Measurements from ENCODE around the gene PEX3. TPM values are rescaled to one million over a fixed set of nuclear protein-coding genes. Genes with fewer than 3 reads are reported as not detected.

PEX3 gene
- total RNA-seq, 1 donor from 2014 or later = 13.2 TPM

GRCh38 chr6:143485967-143486366, 35.4 kb downstream of the PEX3 start:
- Mint-ChIP-seq H3K9me3 (ENCODE audit: low read depth) (no peaks in the 10 kb centered on the region), H3K27ac (ENCODE audit: unreplicated experiment) (no peak overlapping the region), H3K4me3 (ENCODE audit: unreplicated experiment) (no peak overlapping the region), H3K27me3 (ENCODE audit: low read depth) (no peaks in the 10 kb centered on the region), H3K36me3 (ENCODE audit: low read depth) (peaks cover 2% of the 10 kb centered on the region), H3K4me1 (ENCODE audit: low read depth) (no peaks in the 10 kb centered on the region)
- TF ChIP-seq, protein P1, sequence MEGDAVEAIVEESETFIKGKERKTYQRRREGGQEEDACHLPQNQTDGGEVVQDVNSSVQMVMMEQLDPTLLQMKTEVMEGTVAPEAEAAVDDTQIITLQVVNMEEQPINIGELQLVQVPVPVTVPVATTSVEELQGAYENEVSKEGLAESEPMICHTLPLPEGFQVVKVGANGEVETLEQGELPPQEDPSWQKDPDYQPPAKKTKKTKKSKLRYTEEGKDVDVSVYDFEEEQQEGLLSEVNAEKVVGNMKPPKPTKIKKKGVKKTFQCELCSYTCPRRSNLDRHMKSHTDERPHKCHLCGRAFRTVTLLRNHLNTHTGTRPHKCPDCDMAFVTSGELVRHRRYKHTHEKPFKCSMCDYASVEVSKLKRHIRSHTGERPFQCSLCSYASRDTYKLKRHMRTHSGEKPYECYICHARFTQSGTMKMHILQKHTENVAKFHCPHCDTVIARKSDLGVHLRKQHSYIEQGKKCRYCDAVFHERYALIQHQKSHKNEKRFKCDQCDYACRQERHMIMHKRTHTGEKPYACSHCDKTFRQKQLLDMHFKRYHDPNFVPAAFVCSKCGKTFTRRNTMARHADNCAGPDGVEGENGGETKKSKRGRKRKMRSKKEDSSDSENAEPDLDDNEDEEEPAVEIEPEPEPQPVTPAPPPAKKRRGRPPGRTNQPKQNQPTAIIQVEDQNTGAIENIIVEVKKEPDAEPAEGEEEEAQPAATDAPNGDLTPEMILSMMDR (IDR thresholded peaks at IDR 0.05) = no peak
- no peak for DNase-seq (ENCODE audit: low spot score)

DNA sequence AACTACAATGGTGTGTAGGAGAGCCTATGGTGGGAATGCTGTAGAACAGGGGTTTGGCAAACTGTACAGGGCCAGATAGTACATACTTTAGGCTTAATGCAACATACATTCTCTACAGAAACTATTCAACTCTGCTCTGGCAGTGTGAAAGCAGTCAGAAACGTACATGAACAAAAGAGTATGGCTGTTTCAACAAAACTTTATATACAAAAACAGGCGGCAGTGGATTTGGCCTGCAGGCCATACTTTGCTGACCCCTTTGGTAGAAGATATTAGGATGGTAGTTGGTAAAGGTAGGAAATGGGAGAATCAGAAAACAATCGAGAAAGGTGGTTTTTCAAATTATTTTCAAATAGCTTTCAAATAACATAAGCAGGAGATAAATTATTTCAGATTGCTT, 36.1 kb downstream of the PEX3 start:
- Mint-ChIP-seq H3K27me3 (ENCODE audit: low read depth) (no peaks in the 10 kb centered on the region), H3K4me1 (ENCODE audit: low read depth) (no peaks in the 10 kb centered on the region), H3K4me3 (ENCODE audit: unreplicated experiment) (no peak overlapping the region), H3K27ac (ENCODE audit: unreplicated experiment) (no peak overlapping the region), H3K36me3 (ENCODE audit: low read depth) (peaks cover 2% of the 10 kb centered on the region), H3K9me3 (ENCODE audit: low read depth) (no peaks in the 10 kb centered on the region)
- no peak for DNase-seq (ENCODE audit: low spot score)
- TF ChIP-seq, protein P1 (IDR thresholded peaks at IDR 0.05) = no peak

DNA sequence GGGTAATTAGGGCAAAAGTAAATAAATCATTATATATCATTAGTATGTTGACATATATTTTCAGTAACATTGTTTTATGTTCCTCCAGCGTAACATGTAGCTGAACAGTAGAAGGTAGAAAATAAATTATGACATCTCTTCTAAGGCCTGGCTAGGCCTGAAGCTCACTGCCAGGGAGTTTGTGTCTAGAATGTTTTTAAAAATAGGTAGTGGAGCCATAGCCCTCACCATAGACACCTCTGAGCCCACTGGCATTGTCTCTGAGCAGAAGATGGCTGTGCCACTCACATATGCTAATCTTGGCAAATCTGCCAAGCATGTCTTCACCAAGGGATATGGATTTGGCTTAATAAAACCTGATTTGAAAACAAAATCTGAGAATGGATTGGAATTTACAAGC, 39.6 kb downstream of the PEX3 start:
- Mint-ChIP-seq H3K9me3 (ENCODE audit: low read depth) (no peaks in the 10 kb centered on the region), H3K27ac (ENCODE audit: unreplicated experiment) (no peak overlapping the region), H3K36me3 (ENCODE audit: low read depth) (peaks cover 3% of the 10 kb centered on the region), H3K27me3 (ENCODE audit: low read depth) (no peaks in the 10 kb centered on the region), H3K4me3 (ENCODE audit: unreplicated experiment) (no peak overlapping the region), H3K4me1 (ENCODE audit: low read depth) (no peaks in the 10 kb centered on the region)
- TF ChIP-seq, protein P1 (IDR thresholded peaks at IDR 0.05) = no peak
- DNase-seq (ENCODE audit: low spot score) = no peak

GRCh38 chr6:143490775-143491174, 40.2 kb downstream of the PEX3 start:
- Mint-ChIP-seq H3K27me3 (ENCODE audit: low read depth) (no peaks in the 10 kb centered on the region), H3K9me3 (ENCODE audit: low read depth) (no peaks in the 10 kb centered on the region), H3K4me3 (ENCODE audit: unreplicated experiment) (no peak overlapping the region), H3K36me3 (ENCODE audit: low read depth) (peaks cover 5% of the 10 kb centered on the region), H3K27ac (ENCODE audit: unreplicated experiment) (no peak overlapping the region), H3K4me1 (ENCODE audit: low read depth) (no peaks in the 10 kb centered on the region)
- no peak for DNase-seq (ENCODE audit: low spot score)
- TF ChIP-seq, protein P1 (IDR thresholded peaks at IDR 0.05) = no peak

DNA sequence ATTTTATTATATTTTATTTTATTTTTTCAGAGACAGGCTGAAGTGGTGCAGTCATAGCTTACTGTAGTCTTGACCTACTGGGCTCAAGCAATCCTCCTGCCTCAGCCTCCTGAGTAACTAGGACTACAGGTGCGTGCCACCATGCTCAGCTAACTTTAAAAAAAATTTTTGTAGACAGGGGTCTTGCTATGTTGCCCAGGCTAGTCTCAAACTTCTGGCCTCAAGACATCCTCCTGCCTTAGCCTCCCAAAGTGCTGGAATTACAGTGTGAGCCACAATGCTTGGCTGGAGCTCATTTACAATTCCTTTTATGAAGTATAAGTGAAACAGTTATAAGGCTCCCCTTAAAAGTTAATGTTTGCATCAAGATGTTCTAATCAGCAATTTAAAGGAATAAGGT, 46.4 kb downstream of the PEX3 start:
- H3K27me3 Mint-ChIP-seq (ENCODE audit: low read depth) = no peaks in the 10 kb centered on the region
- H3K4me3 Mint-ChIP-seq (ENCODE audit: unreplicated experiment) = no peak overlapping the region
- no peak for DNase-seq (ENCODE audit: low spot score)
- TF ChIP-seq, protein P1 (IDR thresholded peaks at IDR 0.05) = no peak
- H3K9me3 Mint-ChIP-seq (ENCODE audit: low read depth) = no peaks in the 10 kb centered on the region
- no peaks in the 10 kb centered on the region for H3K4me1 Mint-ChIP-seq (ENCODE audit: low read depth)
- H3K36me3 Mint-ChIP-seq (ENCODE audit: low read depth) = peaks cover 30% of the 10 kb centered on the region
- H3K27ac Mint-ChIP-seq (ENCODE audit: unreplicated experiment) = no peak overlapping the region

All from chondrocyte (in vitro differentiated cells).